Esophagus mucosa (tissue), 1 donor: ENCODE results near the gene ZNF521. TPM values are rescaled to one million over a fixed set of nuclear protein-coding genes. Genes with fewer than 3 reads are reported as not detected.

Source experiments
- ATAC-seq: fragments of 200-7000 bp; cut with Tn5 transposase; one replicate; pipeline ENCODE4 v1.9.1; 2020
- total RNA-seq: library from RNA; stranded (reverse); gene quantifications from one replicate; pipeline ENCODE4 v1.2.4, GENCODE V29; 2023
- donor health status: DM: yes; HTN: yes; CAD: no.

Gene ZNF521
- 3.3 TPM for total RNA-seq

DNA sequence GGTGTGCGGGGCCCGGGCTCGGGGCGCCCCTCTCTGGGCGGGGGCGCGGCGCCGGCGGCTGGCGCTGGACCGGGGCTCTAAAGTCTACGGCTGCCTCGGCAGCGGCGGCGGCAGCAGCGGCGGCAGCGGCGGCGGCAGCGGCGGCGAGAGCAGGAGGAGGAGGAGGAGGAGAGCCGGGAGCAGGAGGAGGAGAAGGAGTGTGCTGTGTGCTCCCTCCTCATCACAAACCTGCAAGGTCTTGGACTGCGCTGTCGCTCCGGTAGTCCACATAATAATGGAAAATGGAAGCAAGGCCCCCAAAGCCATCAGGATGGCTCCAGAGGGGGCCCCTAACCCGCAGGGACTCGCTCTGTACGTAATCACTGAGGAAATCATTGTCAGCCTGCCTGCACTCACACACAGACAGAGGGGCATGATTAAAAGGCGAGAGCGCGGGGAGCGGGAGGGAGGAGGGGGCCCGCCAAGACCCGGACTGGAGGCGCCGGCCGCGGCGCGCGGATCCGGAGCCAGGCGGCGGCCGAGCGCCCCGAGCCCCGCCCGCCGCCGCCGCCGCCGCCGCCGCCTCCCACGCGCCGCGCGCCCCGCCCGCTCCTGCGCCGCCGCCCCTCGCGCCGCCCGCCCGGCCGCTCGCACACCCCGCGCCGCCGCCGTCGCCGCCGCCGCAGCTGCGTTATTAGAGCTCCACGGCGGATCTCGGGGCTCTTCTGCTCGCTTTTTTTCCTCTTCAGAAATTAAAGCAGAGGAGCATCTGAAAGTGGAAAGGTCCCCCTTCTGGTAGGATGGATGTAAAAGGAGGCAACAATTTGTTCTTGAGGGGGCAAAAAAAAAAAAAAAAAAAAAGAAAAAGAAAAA, at the start of gene ZNF521:
TSS of gene ZNF521 (minus strand) at position 390 of the 852 bp plus-strand sequence. CDS start 1,220 bp downstream, outside the sequence.
- peak; percentile 92 for ATAC-seq

DNA sequence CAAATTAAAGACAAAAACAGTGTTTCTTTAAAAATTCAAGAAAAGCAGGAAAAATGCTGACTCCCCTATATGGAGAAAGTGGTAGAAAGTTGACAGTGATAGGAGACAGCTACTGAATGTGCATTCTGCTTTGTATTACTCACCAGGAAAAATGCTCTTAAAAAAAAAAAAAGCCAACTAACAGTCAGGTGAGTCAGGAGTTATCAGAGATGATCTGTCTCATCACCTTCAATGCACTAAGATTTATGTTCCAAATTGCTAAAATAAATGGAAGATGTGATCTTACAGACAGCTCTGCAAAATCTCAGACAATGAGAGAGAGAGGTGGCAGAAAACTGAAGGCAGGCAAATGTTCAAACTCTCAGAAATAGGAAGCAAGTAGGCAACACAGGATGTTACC, 47.6 kb upstream of the ZNF521 start:
- ATAC-seq = no peak

DNA sequence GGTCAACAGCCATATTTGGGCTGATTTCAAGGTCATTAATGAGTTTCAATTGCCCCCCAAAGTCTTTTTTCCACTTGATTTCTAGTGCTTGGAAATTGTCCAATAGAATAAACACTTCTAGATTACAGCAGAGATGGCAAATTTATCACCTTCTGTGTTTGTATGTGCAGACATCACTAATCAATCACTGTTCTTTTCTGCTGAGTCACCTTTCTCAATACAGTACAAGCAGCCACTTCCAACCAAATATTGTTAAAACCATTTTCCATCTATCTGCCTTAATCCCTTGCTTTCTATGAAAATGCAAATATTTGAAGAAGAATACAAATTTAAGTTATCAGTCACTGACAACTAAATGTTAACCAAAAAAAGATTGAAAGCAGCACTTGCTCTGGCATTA, 40.2 kb upstream of the ZNF521 start:
- no peak for ATAC-seq

DNA sequence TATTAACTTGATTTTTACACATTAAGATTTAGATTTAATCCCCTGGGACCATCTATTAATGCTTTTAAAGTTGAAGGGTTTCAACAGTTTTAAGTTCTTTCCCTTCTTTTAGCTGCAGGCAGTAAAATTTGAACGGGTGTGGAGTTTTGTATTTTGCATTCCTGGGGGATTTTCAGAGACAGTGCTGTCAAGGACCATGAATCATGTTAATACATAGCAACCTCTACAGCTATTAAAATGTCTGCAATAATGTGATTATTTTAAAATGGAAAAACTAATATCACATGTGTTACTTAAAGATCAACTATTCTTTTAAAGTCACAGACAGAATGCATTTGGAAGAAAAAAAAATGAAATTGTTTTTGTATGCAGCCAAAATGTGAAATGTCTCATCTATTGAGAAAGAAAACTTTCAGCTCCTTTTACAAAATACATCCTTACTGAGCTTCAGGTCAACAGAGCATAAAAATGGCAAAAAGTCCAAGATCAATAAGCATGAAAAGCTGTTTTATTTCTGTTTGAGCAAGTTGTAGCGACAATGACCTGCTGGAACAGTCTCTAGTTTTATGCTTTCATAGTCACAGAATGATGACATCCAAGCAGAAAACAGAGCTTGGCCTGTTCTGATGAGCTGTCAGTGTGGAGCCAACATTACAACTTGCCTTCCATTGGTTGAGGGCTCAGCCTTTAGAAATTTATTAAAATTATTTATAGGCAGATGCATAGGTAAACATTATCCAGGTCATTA, 21.6 kb upstream of the ZNF521 start:
- ATAC-seq = no peak

DNA sequence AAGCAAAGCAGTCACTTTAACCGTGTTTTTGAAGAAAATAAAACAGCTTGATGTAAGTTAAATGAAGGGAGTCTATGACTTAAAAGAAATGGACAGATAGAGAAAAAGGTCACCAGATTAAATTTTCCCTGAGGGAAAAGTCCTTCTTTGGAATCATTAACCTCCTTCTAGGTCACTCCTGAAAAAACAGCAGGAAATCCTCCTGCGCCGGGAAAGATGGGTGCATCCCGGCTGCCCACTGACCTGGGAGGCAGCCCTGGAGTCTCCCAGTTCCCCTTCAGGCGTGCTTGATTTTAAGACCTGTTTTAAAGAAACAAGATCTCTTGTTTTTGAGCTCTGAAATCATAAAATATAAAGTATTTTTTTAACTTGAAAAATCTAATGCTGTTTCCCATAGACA, 18.4 kb upstream of the ZNF521 start:
- ATAC-seq = no peak

DNA sequence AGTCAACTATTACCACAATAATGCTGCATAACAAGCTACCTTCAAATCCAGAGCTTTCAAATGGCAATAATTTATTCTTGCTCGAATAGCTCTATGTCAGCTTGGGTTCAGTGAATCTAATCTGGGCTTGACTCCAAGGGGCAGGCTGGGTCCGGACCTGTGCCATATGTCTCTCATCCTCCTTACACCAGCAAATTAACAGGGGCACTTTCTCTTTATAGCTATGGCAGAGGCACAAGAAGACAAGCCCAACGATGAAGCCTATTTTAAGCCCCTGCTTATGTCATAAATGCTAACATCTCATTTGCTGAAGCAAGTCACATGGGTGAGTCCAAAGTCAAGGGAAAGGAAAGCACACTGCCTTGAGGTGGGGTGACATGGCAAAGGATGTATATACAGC, 13.3 kb upstream of the ZNF521 start:
- no peak for ATAC-seq

DNA sequence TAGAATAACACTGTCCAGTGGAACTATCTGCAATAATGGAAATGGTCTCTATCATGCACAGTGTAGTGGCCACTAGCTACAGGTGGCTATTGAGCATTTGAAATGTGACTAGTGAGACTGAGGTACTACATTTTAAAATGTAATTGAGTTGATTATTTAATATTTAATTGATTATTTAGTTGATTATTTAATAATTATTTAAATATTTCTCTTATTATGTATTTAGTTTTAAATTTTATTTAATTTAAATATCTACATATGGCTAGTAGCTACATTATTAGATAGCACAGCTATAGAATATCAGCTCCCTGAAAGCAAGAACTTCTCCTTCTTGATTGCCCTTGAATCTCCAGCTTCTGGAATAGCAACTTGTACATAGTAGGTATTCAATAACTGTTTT, 12.8 kb upstream of the ZNF521 start:
- no peak for ATAC-seq

DNA sequence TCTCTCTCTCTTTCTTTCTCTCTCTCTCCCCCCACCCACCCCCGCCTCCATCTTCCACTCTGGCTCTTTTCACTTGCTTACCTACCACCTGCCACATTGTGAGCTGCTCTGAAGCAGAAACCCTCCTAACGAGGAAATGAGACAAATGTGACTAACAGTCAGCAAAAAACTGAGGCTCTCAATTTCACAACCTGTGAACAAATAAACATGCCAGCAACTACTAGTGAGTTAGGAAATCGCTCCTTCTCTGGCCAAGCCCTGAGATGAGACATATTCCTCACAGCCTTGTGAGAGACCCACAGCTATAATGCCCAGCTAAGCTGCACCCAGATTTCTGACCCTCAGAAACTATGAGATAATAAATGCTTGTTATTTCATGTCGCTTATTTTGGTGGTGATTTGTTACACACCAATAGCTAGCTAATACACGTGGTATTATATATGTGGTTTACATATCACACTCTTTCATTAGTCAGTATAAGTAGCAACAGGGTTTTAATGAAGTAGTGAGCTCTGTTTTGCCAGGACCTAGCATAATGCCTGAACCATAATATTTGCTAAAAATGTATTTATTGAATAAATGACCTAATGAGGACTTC, 8.4 kb upstream of the ZNF521 start:
- ATAC-seq = no peak

DNA sequence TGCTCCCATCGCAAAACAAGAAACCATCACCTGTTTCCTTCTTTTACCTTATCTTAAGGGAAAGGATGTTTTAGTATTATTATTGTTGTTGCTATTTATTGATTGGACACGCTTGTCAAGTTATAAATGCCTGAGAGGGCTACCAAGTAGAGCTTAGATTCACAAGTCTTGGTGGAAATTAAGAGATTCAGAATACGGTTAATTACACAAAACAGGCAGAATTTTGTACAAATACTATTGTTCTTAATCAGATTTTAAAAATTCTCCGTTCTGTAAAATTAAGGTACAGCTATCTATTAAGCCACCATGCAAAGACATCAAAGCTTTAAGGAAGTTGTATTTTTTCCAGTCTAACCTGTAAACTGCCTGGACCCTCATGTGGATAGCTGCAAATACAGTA, 1.1 kb upstream of the ZNF521 start:
- ATAC-seq = no peak

DNA sequence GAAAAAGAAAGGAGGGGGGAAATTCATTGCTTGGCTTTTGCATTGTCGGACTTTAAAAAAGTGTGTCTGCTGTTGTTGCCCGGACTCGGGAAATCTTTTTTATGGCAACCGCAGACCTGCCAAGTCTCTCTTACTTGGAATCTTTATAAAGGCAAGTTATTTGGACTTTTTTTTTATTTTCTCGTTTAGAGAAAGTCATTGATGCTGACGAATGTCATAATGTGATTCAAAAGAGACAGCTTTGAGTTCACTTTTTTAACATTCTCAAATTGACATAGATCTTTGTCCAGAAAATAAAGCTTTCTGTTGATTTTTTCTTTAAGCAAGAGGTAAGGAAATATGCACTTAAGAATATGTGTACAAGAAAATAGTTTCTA, 651 bp upstream of the ZNF521 start:
- no peak for ATAC-seq

DNA sequence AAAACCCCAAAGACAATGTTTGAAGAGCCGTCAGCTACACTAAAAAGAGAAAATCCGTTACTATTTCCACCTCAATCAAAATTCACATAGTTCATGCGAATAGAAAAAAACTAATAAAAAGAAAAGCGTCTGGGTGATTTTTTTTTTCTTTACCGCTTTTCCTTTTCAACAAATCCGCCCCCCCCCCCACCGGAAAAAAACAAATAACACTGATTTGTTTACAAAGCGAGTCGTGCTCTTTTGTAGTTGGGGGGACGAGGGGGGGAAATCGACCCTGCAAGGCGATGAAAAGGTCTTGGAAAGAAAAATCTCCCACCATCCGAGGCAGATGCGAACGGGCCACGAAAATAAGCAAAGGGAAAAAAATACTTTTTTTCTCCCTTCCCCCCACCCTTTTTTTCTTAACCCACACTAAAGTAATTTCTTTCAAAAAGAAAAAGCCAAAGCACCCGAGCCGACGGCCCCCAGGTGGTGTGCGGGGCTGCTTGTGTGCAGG, 638 bp downstream of the ZNF521 start:
- ATAC-seq = no peak

DNA sequence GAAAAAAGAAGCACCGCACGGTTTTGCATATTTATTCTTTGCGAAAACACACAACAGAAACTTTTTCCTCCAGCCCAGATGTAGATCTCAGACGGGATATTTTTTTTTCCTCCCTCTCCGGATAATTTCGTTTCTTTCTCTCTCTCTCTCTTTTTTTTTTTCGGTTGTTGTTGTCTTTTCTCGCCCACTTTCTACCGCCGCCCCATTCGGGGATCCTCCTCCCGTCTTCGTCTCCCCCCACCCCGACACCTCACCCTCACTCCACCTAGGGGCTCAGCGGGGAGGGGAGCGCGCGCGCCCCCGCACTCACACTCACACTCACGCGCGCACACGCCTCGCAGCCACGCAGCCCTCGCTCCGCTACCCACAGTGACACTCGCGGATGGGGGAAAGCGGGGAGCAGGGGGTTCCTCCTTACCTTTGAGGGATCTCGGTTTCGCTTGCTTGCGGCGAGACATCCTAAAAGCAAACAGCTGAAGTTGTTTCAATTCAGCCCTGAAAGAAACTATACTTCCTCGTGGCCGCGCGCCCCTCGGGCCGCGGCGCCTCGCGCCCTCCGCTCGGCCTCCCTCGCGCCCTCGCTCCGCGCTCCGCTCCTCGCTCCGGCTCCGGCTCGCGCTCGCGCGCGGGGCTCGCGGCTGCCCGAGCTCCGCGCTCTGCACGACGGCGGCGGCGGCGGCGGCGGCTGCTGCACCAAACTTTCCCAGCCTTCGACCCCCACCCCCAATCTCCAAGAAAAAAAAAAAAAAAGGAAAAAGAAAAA, 1.3 kb downstream of the ZNF521 start:
- ATAC-seq = no peak

DNA sequence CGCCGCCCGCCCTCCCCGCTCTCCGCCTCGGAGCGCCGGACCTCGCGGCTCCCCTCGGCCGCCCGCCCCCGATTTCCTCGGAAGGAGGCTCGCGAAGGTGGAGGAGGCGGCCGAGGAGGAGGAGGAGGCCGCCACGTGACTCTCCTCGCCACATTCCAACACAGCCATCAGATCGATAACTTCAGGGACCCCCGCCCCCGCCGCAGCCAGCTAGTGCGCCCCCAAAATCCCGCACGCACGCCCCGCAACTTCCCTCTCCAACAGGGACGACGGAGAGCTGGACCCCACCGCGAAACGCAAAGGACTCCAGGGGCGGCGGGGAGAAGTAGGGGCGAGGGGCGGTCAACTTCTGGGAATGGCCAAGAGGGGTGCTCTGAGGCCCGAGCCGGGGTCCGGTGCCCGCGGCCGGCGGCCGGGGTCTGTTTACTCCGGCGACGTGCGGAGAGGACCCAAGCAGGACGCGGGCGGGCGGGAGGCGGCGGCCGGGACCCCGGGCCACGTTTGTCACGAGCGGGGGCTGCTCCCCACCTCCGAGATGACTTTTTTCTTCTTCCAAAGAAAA, 2.0 kb downstream of the ZNF521 start:
- ATAC-seq = no peak

DNA sequence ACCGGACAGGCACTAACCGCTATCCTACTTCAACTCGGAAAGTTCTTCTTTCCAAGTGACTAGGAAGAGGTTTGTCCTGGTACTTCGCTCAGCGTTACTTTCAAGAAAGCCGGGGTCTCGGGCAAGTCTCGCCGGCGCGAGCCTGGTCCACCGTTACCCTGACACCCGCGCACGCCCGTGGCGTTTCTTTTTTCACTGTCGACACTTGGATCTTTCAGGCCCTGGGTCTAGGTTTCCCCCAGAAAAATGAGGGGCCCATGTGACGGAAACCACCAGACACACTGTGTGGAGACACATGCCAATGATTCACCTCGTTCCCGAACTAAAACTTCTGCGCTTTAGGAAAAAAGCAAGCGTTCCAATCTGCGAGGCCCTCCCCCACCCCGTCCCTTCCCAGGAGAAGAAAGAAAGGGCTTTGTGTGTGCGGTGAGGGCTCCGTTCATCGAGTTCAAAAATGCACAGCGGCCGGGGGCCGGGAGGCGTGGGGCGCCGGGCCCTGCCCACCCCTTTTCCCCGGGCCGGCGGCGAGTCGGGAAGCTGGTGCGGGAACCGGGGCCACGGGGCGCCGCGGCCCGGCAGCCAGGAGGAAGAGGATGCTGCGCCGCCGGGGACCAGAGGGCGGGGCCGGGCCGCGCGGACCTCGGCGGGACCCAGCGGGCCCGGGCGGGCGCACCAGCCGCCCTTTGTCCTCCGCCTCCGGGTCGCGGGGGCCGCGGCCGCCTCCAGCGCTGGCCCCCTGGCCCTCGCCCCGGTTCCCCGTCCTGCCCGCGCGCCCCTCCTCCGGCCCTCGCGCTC, 2.6 kb downstream of the ZNF521 start:
- no peak for ATAC-seq

DNA sequence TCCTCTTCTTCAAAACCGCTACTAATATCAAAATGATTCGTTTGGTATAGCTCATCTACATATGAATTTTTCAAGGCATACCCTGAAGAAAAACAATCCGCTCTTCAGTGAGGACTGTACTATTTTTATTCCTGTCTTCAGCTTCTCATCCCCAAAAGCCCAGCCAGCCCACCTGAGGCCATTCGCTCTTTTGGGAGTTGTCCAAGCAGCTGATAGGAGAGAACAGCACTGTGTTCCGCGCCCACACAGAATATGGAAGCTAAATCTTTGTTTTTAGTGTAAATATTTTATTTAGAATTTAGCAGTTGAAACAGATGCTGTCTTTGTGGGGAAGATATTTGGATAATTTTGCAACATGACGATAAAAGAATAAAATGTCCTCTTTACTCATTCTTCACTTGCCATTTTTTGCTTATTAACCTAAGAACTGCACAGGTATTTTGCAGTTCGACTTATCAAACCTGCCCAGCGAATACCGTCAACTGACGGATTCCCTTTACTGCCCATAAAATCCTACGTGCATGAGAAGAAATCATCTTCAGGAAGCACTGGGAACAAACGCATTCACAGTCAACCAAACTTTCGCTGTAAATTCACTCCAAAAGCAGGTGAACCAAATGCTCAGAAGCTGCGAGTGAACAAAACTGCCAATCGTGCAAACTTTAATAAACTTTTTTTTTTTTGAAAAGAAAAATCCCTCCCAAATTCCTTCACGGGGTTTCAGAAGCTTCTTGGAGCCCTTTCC, 3.4 kb downstream of the ZNF521 start:
- no peak for ATAC-seq

DNA sequence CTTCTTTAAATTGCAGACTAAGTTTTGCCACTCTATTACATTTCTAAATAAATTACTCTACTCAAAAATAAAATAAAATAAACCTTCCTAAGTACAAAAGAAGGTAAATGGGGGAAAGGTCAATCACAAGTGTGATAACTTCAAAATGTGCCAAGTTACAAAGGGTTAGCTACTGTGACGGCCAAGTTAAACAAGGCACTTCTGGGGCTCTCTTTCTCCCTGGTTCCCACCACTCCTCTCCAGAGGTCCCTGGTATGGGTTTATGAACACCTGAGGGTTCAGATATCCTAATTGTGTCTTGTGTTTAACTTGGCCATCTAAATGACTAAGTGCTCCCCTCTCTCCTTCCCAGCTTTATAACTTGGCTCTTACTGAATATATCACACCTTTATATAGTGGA, 5.4 kb downstream of the ZNF521 start:
- ATAC-seq = no peak

DNA sequence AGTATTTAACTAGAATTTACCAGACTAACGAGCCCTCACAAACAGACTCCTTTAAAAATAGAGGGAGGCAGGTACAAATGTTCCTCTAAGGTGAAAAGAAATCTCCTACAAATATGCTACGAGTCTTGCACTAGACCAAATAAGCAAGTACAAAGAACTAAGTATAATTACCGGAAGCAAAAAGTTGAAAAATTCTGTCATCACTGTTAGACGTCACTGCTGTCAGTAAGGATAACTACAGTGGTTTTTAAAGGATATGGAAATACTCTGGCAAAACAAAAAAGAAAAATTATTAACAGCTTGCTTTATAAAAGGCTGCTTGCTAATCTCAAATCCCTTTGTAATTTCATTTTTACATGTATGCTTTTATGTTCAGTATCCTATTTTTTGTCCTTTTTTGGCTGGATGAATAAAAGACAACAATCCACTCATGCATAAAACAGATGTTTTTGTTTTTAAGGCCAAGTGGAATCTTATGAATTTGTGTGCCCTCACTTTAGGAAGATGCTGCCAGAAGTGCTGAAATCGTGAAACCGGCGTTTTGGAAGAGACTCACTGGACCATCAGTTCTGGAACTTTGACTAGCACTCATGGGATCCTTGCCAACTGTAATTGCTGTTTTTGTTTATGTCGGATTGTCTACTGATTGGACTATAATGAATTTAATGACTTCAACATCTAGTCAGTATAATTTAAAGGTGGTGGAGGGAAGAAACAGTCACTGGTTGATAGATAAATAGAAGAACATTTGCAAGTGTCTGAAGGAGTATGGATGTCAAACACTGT, 6.7 kb downstream of the ZNF521 start:
- no peak for ATAC-seq

DNA sequence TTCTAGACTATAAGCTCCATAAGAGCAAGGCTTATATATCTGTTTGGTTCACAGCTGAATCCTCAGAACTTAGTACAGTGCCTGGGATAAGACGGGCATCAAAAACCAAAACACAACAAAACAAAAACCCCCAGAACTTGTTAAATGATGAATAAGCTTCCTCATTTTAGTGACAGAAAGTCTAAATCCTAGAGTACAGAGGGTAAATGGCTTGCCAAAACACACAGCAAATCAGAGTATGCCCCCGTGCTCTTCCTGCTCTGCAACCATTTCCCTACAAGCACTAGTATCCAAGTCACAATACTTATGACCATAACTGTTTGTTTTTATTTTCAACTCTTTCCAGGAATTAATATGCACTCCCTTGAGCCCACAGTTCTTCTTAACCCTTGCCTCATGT, 10.1 kb downstream of the ZNF521 start:
- ATAC-seq = no peak

DNA sequence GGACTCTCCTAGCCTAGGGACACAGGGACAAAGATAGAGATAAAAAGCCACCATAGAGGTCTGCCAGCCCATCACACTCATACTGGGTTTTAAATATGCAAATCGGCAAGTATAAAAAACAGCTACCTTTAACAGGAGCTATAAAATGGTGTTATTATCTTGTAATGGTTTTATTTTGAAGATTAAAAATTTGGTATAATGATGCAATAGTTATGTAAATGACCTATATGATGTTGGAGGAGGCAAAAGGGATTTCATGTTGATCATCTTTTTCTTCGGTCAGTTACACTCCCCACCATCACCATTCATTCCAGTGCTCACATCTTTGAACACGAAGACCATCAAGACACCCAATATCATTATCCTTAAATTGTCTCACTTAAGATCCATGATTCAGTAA, 11.2 kb downstream of the ZNF521 start:
- ATAC-seq = no peak

DNA sequence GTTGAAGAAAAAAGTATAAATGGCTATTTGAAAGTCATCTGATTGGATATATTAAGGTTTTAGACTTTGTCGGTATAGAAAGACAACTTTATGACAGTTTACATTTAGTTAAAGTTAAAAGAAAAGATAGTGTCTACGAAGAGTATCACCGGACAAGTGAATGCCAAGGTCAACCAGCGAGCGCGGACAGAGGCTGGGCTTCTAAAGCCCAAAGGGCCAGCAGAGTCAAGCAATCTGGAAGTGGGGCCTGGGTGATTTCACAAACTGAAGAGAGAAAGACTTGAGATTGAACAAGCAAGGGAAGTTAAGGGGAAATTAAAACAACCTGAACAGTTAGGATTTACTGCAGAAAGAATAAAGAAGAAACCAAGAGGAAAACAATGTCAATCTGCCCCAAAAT, 16.3 kb downstream of the ZNF521 start:
- no peak for ATAC-seq
